Esophagus squamous epithelium (tissue), 4 donors: ENCODE data around the gene CDT1.

Experiments used
- POLR2A ChIP-seq, 4 donors: fragments of 450-650 bp; IDR thresholded peaks; one replicate each; pipeline ENCODE4 v1.6.1; 2017; ENCODE audit warnings: antibody characterized with exemption in 4 of 4, mild to moderate bottlenecking in 4 of 4, moderate library complexity in 3 of 4
- TF ChIP-seq, protein P1 (sequence below), 6 experiments: fragments of 450-650 bp in 4 of 6; fragments of 200-600 bp in 2 of 6; sonication (generic) in 2 of 6; IDR thresholded peaks; one replicate each; pipeline ENCODE4 v1.5.1; 2016 to 2019; ENCODE audit warnings: antibody characterized with exemption in 6 of 6, mild to moderate bottlenecking in 4 of 6, moderate library complexity in 4 of 6

- TF ChIP-seq, protein P1, sequence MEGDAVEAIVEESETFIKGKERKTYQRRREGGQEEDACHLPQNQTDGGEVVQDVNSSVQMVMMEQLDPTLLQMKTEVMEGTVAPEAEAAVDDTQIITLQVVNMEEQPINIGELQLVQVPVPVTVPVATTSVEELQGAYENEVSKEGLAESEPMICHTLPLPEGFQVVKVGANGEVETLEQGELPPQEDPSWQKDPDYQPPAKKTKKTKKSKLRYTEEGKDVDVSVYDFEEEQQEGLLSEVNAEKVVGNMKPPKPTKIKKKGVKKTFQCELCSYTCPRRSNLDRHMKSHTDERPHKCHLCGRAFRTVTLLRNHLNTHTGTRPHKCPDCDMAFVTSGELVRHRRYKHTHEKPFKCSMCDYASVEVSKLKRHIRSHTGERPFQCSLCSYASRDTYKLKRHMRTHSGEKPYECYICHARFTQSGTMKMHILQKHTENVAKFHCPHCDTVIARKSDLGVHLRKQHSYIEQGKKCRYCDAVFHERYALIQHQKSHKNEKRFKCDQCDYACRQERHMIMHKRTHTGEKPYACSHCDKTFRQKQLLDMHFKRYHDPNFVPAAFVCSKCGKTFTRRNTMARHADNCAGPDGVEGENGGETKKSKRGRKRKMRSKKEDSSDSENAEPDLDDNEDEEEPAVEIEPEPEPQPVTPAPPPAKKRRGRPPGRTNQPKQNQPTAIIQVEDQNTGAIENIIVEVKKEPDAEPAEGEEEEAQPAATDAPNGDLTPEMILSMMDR (IDR thresholded peaks at IDR 0.05), result no peak
- no peak for TF ChIP-seq POLR2A (IDR thresholded peaks at IDR 0.05)
Measured at GRCh38 chr16:88775825-88776224, 27.8 kb upstream of the CDT1 start.
